NCI-H2227 (cell line): ENCODE data around the gene SLC10A3.
A peak's percentile ranks its signal among the peaks of the same experiment; 100 is the strongest.

Experiments
- DNase-seq: peaks from one replicate; lab custom pipeline; 2025; ENCODE audit not compliant: unreplicated experiment; lab: John Stamatoyannopoulos, UW

The SLC10A3 gene

DNA sequence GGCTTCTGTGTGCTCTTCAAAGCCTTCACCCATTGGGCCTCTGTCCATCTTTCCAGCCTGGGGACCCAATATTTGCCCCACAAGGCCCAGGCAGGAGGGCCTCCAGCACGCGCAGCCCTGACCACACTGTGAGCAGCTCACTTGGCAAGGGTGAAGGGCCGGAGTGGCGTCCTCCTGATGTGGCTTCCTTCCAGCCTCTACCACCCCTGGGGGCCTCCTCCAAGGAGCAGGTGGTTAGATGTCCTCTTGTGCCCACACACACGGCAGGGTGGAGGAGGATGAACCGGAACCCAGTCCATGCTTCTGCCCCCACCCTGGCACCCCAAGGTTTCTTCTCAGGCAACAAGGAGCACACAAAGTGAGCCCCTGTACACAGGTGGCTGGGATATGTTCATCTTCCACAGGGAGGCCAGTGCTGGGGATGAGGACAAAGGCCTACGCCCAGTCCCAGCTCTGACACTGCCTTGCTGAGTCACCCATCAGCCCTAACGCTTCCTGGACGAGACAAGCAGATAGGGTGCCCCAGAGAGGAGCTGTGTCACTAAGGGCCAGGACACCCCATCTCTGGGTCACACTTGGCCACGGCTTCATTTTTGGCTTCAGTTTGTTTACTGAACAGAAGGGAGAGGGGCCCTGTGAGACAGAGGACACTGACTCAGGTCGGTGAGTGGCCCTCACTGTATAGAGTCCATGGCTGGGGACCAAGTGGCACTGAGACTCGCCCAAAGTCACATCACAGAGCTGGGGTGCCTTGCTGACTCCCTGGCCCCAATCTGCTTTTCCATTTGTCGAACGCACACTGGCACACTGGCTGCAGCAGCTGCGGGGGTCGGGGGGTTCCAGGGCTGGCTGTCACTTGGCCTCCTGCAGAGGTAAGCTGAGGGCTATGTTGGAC lies 5.9 kb downstream of the SLC10A3 start:
- DNase-seq: no peak

DNA sequence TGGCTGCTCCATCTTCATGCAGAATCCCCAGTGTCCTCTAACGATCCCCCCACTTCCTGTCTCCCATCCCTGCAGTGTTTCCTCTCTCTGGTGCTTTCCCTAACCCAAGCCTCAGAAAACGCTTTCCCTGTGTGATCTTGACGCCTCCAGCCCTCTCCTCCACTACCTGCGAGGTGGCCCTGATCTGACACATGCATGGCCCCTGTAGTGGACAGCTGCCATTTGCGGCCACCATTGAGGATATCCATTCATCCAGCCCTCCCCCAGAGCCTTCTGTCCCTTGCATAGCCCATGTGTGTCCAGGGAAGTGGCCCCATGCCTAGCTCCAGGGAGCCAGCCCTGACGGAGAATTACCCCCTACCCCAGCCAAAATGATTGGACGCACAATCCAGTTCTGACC lies 7.1 kb downstream of the SLC10A3 start:
- no peak for DNase-seq

DNA sequence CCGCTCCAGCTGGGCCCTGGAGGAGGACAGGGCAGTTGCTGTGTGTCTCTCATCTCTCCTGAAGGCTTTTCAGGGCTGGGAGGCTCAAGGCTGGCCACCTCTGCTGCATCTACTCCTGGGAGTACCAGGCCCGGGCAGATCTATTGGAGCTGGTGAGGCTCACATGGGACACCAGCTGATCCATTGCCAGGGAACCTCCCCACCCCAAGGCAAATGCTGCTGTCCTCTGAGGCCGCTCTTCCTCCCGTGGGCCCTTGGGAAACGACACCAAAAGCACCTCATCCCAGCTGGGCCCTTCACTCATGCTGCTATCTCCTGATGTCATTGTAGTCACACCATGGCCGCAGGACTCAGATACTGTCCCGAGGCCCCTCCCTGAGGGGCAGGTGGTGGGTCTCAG lies 7.6 kb downstream of the SLC10A3 start:
- DNase-seq: no peak

DNA sequence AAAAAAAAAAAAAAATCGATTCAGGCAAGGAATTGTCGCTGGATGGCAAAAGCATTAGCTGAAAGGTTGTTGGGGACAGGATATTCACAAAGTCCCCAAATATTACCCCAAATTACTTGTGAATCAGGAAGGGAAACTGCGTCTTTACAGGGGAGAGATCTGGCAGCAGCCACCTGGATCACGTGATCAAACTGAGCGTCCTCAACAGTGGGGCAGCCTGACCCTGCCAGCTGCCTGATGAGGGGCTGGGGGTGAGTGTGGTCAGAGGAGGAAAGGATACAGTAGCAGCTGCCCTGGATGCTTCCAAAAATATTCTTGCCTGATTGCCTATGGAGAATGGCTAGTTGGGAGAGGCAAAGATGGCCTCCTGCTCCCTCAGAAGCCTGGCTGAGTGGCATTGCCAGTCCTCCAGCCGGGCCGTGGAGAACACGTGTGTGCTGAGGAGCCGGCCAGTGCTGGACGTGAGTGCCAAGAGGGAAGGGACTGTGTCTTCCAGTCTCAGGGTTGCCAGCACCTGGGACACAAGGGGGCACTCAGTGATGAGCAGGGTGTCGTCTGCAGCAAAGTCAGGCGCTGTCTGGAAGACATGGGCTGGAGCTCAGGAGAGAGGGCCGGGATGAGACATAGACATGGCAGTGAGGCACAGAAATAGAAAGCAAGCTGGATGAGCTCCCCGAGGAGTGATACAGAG lies 8.4 kb downstream of the SLC10A3 start:
- DNase-seq: no peak

DNA sequence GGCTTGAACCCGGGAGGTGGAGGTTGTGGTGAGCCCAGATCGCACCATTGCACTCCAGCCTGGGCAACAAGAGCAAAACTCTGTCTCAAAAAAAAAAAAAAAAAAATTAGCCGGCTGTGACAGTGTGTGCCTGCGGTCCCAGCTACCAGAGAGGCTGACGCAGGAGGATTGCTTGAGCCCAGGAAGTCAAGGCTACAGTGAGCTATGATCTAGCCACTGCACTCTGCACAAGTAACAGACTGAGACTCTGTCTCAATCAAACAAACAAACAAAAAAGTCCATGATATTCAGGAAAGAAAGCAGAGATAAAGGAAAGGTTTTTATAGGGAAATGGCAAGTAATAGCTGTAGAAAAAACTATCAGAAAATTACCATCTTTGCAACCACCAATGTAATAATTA lies 9.2 kb downstream of the SLC10A3 start:
- no peak for DNase-seq

DNA sequence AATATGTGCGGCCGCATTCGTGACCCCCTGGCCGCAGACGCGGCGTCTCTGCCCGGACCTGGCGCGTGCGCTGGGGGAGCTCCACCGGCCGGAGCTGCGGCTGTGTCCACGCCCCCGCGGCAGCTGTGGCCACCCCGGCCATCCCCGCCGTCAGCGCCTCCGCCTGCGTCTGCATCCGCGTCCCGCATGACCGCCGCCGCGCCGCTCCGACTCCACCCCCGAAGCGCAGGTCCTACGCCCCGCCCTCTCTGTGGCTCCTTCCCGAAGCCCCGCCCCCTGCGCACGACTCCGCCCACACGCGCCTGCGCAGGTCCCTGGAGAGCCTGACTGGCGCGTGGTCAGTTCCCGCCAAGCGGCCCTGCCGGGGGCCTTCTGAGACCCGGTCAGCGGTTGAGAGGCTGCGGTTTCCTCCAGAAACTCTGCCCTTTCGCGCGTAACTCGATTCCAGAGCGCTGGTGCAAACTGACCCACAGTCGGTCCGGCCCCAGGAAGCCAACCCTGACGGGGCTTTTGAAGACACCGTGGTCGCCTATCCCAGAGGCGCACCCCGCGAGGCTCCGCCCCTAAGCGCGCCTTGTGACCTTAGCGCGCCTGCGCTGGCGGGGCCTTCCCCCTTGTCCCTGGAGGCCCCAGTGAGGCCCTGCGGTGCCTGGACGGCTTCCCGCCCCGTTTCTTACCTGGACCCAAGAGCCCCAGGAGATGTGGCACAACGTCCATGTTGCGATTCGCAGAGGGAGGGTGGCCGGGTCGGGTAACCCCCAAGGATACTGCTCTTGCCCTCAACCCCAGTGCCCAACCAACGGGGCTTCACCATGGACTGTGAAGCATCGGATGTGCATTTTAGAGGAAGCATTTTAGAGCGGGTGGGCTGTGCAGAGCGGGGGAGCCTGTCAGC lies 11.5 kb downstream of the SLC10A3 start, which contains the start of gene LAGE3:
LAGE3 (minus strand) TSS at position 554 of the 895 bp plus-strand sequence; CDS start at position 188, 366 bp downstream.
- peak; percentile 94 for DNase-seq

DNA sequence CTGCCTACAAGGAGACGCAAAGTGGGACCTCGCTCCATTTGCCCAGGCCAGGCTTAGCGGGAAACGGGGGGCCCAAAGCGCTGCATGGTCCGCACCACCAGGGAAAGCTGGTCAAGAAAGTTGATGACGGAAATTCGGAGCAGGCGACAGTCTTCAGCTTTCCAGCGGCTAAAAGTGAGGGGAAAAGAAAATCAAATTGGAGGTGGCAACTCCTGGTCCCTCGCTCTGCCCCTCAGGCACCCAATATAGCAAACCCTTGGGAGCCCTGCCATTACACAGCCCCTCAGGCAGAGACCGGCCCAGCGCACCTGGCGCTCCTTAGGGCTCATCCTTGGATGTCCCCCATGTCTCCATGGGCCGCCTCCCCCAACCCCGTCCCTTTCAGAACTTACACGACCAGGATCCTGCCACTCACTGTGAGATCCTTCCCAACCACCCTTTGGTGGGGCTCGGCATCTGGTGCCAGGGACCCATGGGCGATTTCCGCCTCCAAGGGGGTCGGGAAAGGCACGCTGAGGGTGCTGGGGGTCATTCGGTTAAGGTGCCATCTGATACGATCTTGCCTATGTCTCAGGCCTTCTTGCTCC lies 12.4 kb downstream of the SLC10A3 start:
- DNase-seq: no peak

DNA sequence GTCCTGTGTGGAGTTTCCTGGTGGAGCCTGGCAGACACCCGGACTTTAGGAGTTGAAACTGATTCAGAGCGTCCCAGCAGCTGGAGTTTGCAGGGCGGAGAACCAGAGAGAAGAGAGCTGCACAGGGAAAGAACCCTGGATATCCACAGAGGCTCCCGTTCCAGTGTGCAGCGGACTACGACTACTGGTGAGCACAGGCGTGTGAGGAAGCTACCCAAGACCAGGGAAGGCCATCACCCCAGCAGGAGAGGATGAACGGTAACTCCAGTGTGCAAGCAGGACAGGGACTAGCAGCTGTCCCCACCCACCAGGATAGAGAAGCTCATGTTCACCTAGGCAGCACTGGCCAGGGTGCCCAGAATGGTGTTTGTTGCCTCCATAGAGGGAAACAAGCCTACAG lies 13.6 kb downstream of the SLC10A3 start:
- DNase-seq: no peak

DNA sequence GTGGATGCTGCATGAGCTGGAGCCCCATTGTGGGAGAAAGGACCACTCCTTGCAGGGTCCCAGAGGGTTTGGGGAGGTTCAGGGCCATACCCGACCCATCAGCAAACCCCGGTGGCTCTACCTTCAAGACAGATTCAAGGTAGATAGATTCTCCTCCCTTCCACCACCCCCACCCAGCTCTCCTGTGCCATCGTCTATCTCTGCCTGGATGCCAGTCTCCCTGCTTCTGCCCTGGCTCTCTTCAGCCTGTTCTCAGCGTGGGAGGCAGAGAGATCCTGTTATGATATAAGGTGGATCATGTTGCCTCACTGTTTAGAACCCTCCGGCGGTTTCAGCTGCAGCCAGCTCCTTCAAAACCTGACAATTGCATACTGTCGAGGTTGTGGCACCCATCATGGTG lies 16.7 kb downstream of the SLC10A3 start:
- no peak for DNase-seq

DNA sequence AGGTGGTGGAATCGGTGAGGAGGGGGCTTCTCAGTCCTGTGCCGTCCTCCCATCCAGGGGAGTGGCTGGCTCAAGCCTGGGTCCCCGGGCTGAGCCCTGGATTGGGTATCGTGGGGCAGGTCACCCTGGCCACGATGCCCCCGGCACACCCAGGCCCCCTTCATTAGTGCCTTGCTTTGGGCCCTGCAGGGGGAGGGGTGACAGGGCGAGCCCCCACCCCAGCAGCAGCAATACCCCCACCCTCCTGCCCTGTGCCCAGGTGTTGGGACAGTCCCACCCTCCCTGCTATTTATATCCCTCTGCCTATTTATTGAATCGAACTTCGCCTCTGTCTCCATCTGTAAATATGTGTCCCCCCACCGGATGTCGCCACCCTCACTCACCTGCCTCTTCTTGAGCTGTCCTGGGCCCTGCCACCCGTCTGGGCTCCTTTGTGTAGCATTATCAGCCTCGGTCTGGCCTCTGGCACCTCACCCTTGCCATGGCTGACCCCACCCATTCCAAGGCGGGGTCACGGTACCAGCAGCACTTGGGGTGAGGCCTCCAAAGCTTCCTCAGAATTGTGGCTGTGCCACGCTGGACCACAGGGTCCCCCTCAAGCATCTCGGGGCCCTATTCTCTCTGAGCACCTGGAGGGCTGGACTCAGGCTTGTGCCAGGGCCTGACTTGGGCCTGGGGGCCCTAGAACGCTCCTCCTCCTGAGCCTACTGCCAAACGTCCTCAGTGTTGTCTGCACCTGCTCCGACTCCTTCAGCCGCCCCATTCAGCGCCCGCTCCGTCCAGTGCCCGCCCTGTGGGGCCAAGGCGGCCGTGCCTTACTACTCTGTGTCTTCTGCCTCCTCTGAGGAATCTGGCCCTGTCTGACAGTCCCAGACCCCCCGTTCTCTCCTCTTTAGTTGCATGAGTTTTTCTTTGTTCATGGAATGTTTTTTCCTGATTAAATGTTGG lies 17.5 kb downstream of the SLC10A3 start:
- no peak for DNase-seq

DNA sequence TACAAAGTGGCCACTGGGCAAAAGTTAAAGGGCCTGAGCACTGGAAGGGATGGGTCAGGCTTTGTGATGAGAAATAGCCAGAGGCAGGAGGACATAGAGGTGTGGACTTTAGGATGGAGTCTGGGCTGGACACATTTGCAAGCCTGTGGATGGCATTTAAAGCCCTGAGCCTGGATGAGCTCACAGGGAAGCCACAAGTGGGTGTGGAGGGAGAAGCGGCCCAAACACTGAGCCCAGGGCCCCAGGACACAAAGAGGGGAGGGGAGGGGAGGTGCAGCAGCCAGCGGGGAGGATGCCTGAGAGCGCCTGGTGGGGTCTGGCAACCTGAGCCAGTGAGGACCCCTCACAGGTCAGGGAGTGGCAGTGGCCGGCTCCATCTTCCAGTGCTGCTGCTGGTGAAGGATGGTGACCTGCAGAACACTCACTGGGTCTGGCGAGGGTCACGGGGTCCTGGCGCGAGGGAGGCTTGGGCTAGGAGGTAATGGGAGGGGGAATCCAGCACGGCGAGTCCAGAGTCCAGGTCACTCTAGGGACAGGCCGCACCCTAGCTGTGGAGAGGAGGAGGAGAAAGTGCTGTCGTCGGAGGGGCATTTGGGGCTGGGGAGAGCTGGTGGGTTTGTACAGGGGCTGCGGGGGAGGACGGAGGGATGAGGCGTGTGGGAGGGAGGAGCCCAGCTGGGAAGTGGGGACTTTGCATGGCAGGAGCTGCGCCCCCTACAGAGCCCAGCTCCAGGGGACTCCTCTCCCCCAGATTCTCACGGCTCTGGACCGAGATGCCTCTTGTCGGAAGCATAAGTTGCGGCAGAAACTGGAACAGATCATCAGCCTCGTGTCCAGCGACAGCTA lies 18.4 kb downstream of the SLC10A3 start:
- no peak for DNase-seq

DNA sequence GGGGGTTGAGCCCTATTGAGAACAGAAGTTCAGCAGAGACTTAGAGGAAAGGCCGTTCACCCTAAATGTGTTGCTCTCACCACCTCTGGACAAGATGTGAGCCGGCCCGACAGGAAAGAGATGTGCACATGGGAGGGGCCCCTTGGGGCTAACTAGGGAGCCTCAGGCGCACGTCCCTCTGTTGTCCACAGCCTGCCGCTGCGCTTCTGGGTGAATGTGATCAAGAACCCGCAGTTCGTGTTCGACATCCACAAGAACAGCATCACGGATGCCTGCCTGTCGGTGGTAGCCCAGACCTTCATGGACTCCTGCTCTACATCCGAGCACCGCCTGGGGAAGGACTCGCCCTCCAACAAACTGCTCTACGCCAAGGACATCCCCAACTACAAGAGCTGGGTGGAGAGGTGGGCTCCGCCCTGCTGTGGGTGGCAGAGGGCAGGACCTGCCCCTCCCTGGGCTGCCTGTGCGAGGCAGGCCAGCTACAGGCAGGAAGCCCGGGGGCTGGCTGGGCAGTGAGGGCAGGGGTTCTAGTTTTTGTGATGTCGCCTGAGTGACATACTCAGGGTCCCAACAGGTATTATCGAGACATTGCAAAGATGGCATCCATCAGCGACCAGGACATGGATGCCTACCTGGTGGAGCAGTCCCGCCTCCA lies 19.4 kb downstream of the SLC10A3 start:
- DNase-seq: no peak

DNA sequence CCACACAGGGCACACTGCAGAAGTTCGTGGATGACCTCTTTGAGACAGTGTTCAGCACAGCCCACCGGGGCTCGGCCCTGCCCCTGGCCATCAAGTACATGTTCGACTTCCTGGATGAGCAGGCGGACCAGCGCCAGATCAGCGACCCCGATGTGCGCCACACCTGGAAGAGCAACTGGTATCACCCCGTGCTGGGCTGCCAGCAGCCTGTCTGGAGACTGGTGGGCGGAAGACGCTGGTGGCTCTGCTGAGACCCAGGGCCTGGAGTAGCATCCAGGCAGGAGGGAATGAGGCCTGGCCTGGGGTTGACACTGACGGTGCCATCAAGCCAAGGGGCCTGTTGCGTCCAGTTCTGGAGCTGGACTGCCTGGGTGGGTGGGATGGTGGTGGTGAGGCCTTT lies 20.0 kb downstream of the SLC10A3 start:
- DNase-seq: no peak

DNA sequence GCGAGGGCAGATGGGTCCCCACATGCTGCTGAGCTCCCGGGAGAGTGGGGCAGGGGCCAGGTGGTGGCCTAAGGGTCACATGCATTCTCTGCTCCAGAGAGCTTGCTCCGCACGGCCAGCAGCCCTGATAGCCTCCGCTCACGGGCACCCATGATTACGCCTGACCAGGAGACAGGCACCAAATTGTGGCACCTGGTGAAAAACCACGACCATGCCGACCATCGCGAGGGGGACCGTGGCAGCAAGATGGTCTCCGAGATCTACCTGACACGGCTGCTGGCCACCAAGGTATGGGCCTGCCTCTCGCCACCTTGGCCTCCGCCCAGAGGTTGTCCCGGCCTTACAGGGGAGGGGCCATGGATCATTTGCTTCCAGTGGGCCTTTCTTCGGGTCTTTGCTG lies 20.5 kb downstream of the SLC10A3 start:
- no peak for DNase-seq

DNA sequence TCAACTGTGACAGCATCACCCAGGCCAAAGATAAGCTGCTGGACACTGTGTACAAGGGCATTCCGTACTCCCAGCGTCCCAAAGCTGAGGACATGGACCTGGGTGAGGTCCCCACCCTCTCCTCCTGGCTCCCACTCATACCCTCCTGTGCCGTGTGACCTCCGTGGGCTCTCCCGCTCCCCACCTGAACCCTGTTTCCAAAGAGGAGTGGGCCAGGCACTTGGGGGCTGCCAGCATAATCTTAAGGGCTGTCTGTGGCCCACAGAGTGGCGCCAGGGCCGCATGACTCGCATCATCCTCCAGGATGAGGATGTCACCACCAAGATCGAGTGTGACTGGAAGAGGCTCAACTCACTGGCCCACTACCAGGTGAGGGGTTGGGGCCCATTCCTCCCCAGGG lies 21.3 kb downstream of the SLC10A3 start:
- DNase-seq: no peak

DNA sequence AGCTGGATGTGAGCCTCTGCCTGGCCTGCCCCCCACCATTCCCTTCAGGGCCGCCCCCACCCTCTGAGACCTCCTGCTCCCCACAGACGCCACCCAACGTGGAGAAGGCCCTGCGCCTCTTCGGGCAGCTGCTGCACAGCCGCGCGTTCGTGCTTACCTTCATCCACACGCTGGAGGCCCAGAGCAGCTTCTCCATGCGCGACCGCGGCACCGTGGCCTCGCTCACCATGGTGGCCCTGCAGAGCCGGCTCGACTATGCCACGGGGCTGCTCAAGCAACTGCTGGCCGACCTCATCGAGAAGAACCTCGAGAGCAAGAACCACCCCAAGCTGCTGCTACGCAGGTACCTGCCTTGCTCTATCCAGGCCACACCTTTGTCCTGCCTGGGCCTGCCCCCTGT lies 22.2 kb downstream of the SLC10A3 start:
- no peak for DNase-seq

DNA sequence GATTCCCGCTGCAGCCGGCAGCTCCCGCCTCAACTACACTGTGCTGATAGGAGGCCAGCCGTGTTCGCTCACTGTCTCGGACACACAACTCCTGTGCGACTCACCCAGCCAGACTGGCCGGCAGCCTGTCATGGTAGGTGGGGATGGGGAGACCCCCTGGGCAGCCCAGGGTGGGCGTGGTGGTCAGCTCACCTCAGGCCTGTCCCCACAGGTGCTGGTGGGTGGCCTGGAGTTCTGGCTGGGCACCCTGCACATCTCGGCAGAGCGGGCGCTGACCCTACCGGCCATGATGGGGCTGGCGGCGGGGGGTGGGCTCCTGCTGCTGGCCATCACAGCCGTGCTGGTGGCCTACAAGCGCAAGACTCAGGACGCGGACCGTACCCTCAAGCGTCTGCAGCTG lies 22.9 kb downstream of the SLC10A3 start:
- DNase-seq: no peak

DNA sequence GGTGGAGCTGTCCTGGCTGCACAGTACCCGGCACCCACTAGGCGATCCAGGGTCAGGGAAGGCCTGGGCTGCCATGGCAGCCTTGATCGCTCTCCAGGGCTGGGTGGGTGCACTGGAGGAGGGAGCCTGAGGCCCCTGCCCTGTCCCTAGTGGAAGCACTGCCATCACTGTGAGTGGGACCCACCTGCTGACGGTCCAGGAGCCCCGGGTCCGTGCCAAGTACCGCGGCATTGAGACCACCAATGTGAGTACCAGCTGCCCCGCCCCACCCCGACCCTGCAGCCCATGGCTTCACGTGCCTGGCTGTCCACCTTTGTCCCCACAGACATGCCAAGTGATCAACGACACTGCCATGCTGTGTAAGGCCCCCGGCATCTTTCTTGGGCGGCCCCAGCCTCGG lies 23.5 kb downstream of the SLC10A3 start:
- no peak for DNase-seq
